Activated T-helper 2 cell treated with anti-CD3 and anti-CD28 coated beads, Interferon-gamma antibody, Interleukin-2, Interleukin-4, amounts not matched to agents 10 μg/mL and 5 μg/mL and 100 μg/mL, durations not matched to agents 14 hours and 24 hours and 36 hours (primary cell): ENCODE measurements around the gene ZNF512B. TPM values are rescaled to one million over a fixed set of nuclear protein-coding genes. Genes with fewer than 3 reads are reported as not detected.
"Not testable (repeated sequence)": the region's sequence is repeated elsewhere in the genome, so short reads cannot be mapped to it uniquely, and the experiment has no call there.

Source experiments
- DNase-seq: peaks from one replicate; pipeline ENCODE4 v3.0.0; 2021; ENCODE audit warnings: low spot score
- H3K27ac Mint-ChIP-seq: one replicate; pipeline ENCODE4 v1.8.0; 2021; ENCODE audit warnings: mixed read lengths
- H3K27me3 Mint-ChIP-seq: one replicate; pipeline ENCODE4 v1.8.0; 2021; ENCODE audit warnings: low read depth, mixed read lengths
- H3K36me3 Mint-ChIP-seq: one replicate; pipeline ENCODE4 v1.8.0; 2021; ENCODE audit warnings: low read depth, mixed read lengths
- H3K4me1 Mint-ChIP-seq: one replicate; pipeline ENCODE4 v1.8.0; 2021; ENCODE audit warnings: low read depth, mixed read lengths
- H3K4me3 Mint-ChIP-seq: one replicate; pipeline ENCODE4 v1.8.0; 2021; ENCODE audit warnings: low read depth, mild to moderate bottlenecking, moderate library complexity, mixed read lengths
- H3K9me3 Mint-ChIP-seq: one replicate; pipeline ENCODE4 v1.8.0; 2021; ENCODE audit warnings: mixed read lengths
- intact Hi-C: fragments of 100-400 bp; cut with micrococcal nuclease; formaldehyde crosslinking; loops from one replicate; pipeline ENCODE4 v1.15.1; 2023
- total RNA-seq: library from RNA; stranded (reverse); gene quantifications from 2 replicates; pipeline ENCODE4 v1.2.3, GENCODE V29; 2022

The ZNF512B gene
- total RNA-seq, 1 donor from 2014 or later, result 26.2 TPM

DNA sequence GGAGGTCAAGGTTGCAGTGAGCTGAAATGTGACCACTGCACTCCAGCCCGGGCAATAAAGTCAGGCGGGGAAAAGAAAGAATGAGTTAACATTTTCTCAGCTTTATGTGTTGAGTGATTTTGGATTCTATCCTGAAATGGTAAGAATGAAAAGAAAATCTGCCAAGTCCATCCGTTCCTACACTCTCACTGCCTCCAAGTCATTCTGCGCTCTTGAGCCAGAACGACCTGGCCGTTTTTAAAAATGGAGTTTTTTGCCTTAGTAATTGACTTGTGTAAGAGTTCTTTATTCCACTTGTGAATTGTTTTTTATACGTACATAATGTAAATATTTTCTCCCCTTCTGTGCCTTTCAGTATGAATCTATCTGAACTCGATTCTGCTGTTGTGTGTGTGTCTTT, 46.1 kb downstream of the ZNF512B start:
- H3K36me3 Mint-ChIP-seq, result peaks cover 27% of the 10 kb centered on the region
- no peak for DNase-seq
- H3K4me3 Mint-ChIP-seq, result no peak overlapping the region
- H3K27me3 Mint-ChIP-seq, result no peaks in the 10 kb centered on the region
- no peaks in the 10 kb centered on the region for H3K9me3 Mint-ChIP-seq
- H3K4me1 Mint-ChIP-seq, result peaks cover 12% of the 10 kb centered on the region
- intact Hi-C loops, result no loop called here
- H3K27ac Mint-ChIP-seq, result no peak overlapping the region

GRCh38 chr20:63920226-63920625, 49.5 kb downstream of the ZNF512B start:
- H3K27ac Mint-ChIP-seq, result no peak overlapping the region
- DNase-seq, result no peak
- no peaks in the 10 kb centered on the region for H3K27me3 Mint-ChIP-seq
- H3K4me3 Mint-ChIP-seq, result no peak overlapping the region
- H3K4me1 Mint-ChIP-seq, result peaks cover 12% of the 10 kb centered on the region
- intact Hi-C loops, result no loop called here
- H3K9me3 Mint-ChIP-seq, result peaks cover 4% of the 10 kb centered on the region
- H3K36me3 Mint-ChIP-seq, result peaks cover 28% of the 10 kb centered on the region

- no peaks in the 10 kb centered on the region for H3K27me3 Mint-ChIP-seq
- no peak for DNase-seq
- no peak overlapping the region for H3K27ac Mint-ChIP-seq
- peaks cover 11% of the 10 kb centered on the region for H3K4me1 Mint-ChIP-seq
- no peak overlapping the region for H3K4me3 Mint-ChIP-seq
- H3K36me3 Mint-ChIP-seq, result peaks cover 32% of the 10 kb centered on the region
- H3K9me3 Mint-ChIP-seq, result peaks cover 4% of the 10 kb centered on the region
- intact Hi-C loops, result no loop called here
Measured at GRCh38 chr20:63919130-63919529, 50.6 kb downstream of the ZNF512B start.

GRCh38 chr20:63917811-63918210, 51.9 kb downstream of the ZNF512B start:
- no peak overlapping the region for H3K27ac Mint-ChIP-seq
- H3K4me3 Mint-ChIP-seq, result no peak overlapping the region
- H3K27me3 Mint-ChIP-seq, result no peaks in the 10 kb centered on the region
- intact Hi-C loops, result no loop called here
- no peak for DNase-seq
- no peaks in the 10 kb centered on the region for H3K4me1 Mint-ChIP-seq
- H3K9me3 Mint-ChIP-seq, result peaks cover 4% of the 10 kb centered on the region
- H3K36me3 Mint-ChIP-seq, result peaks cover 28% of the 10 kb centered on the region

DNA sequence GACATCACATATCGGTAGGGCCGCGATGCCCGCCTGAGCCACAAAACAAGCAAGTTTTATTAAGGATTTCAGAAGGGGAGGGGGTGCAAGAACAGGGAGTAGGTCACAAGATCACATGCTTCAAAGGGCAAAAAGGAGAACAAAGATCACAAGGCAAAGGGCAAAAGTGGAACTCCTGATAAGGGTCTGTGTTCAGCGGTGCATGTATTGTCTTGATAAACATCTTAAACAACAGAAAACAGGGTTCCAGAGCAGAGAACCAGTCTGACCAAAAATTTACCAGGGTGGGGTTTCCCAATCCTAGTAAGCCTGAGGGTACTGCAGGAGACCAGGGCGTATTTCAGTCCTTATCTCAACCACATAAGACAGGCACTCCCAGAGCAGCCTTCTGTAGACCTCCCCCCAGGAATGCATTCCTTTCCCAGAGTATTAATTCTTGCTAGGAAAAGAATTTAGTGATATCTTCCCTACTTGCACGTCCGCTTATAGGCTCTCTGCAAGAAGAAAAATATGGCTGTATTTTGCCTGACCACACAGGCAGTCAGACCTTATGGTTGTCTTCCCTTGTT, 53.3 kb downstream of the ZNF512B start:
- H3K4me3 Mint-ChIP-seq, DNase-seq, H3K27me3 Mint-ChIP-seq, H3K9me3 Mint-ChIP-seq, H3K4me1 Mint-ChIP-seq, H3K27ac Mint-ChIP-seq, intact Hi-C loops: not testable (repeated sequence)
- H3K36me3 Mint-ChIP-seq, result peaks cover 28% of the 10 kb centered on the region

DNA sequence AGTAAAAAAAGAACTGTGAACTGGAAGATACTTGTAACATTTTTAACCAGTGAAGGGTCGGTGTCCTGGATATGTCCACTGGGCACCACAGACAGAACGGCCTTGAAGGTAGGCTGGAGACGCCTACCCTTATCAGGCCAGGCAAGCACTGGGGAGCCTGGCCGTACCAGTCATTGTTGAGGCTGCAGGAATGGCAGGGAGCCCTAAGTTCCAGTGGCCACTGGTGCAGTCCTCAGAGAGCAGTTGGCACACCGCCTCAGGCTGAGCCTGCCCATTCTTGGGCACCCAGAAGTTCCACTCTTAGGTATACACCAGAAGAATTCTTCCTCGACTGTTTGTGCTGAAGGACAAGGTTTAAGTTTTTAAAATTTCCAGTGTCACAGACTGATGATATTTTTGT, 54.3 kb downstream of the ZNF512B start:
- intact Hi-C loops, result no loop called here
- Mint-ChIP-seq H3K27me3 (no peaks in the 10 kb centered on the region), H3K4me3 (no peak overlapping the region), H3K27ac (no peak overlapping the region), H3K9me3 (peaks cover 4% of the 10 kb centered on the region), H3K4me1 (peaks cover 8% of the 10 kb centered on the region), H3K36me3 (peaks cover 28% of the 10 kb centered on the region)
- DNase-seq, result no peak

DNA sequence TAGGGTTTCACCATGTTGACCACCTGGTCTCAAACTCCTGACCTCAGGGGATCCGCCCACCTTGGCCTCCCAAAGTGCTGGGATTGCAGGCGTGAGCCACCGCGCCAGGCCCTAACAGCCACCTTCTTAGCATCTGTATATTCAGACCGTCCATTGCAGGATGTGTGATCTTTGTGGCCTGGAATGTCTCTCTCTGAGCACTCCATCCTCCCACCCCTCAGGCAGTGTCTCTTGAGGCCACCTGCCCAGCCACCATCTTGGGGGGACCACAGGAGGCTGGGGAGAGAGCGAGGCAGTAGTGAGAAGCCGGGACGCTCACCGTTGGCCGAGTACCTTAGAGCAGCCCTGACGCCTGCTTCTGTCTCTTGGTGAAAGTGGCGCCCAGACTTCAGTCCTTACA, 56.0 kb downstream of the ZNF512B start:
- Mint-ChIP-seq H3K4me3 (no peak overlapping the region), H3K27ac (no peak overlapping the region), H3K4me1 (peaks cover 15% of the 10 kb centered on the region), H3K9me3 (peaks cover 4% of the 10 kb centered on the region), H3K36me3 (peaks cover 32% of the 10 kb centered on the region), H3K27me3 (no peaks in the 10 kb centered on the region)
- intact Hi-C loops, result no loop called here
- no peak for DNase-seq

GRCh38 chr20:63911176-63911575, 58.6 kb downstream of the ZNF512B start:
- peaks cover 3% of the 10 kb centered on the region for H3K9me3 Mint-ChIP-seq
- H3K27me3 Mint-ChIP-seq, result no peaks in the 10 kb centered on the region
- H3K27ac Mint-ChIP-seq, result peak overlapping the region; percentile 9
- peaks cover 20% of the 10 kb centered on the region for H3K4me1 Mint-ChIP-seq
- intact Hi-C loops, result no loop called here
- no peak for DNase-seq
- peaks cover 16% of the 10 kb centered on the region for H3K36me3 Mint-ChIP-seq
- no peak overlapping the region for H3K4me3 Mint-ChIP-seq

DNA sequence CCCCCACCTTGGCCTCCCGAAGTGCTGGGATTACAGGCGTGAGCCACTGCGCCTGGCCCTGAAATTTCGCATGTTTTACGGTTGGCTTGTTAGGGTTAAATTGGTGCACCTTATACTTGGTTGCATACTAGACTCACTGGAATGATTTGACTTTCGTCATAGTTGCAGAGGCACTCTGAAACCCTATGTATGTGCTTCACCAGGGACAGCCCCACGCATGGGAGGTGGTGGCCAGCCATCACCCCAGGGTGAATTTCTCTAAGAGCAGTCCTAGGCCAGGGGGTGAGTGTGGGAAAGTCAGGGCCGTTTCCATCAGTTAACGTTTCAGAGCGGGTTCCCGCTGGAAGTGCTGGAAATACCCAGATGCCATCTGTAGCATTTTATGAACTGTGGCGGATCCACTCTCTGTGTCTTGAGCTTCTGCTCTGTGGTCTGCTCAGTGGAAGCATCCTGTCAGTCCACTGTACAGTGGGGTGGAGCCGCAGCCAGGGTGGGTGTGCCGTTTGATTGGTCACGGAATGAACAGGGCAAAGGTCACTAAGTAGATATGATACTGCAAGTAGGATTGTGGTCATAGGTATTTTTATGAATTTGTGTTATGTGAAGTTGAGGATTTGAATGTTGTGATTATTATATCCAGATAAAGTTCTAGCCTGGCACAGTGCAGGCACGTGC, 61.6 kb downstream of the ZNF512B start:
- Mint-ChIP-seq H3K27ac (no peak overlapping the region), H3K9me3 (no peaks in the 10 kb centered on the region), H3K36me3 (peaks cover 14% of the 10 kb centered on the region), H3K4me3 (no peak overlapping the region), H3K27me3 (no peaks in the 10 kb centered on the region), H3K4me1 (peaks cover 26% of the 10 kb centered on the region)
- intact Hi-C loops, result no loop called here
- no peak for DNase-seq

Other genes with a start within 250 kb of the ZNF512B start
- gene LIME1, start 233.3 kb downstream of the ZNF512B start, total RNA-seq, result 15.7 TPM in 2 replicates
- gene SLC2A4RG, start 230.2 kb downstream of the ZNF512B start, total RNA-seq, result 48.3 and 53.0 TPM in 2 replicates
- 1.1 and 1.9 TPM in 2 replicates for gene ZBTB46, start 138.7 kb downstream of the ZNF512B start, total RNA-seq
- 0.16 TPM in 1 of 2 replicates, not detected in the other for gene ABHD16B, start 108.4 kb downstream of the ZNF512B start, total RNA-seq
- 62.5 and 66.7 TPM in 2 replicates for gene TPD52L2, start 104.7 kb downstream of the ZNF512B start, total RNA-seq
- 38.1 and 40.0 TPM in 2 replicates for gene DNAJC5, start 74.8 kb downstream of the ZNF512B start, total RNA-seq
- gene UCKL1, start 13.5 kb downstream of the ZNF512B start, total RNA-seq, result 48.7 and 51.2 TPM in 2 replicates
- 23.4 and 25.3 TPM in 2 replicates for gene SAMD10, start 9.7 kb upstream of the ZNF512B start, total RNA-seq
- gene PRPF6, start 11.2 kb upstream of the ZNF512B start, total RNA-seq, result 68.9 and 70.3 TPM in 2 replicates
- gene C20orf204, start 66.3 kb upstream of the ZNF512B start, total RNA-seq, result 3.8 and 4.3 TPM in 2 replicates
- gene SOX18, start 79.7 kb upstream of the ZNF512B start, total RNA-seq, result 1.0 and 1.1 TPM in 2 replicates
- gene TCEA2, start 93.3 kb upstream of the ZNF512B start, total RNA-seq, result 49.0 and 49.9 TPM in 2 replicates
- gene RGS19, start 109.6 kb upstream of the ZNF512B start, total RNA-seq, result 42.0 and 43.3 TPM in 2 replicates
- 0.32 and 0.41 TPM in 2 replicates for gene OPRL1, start 110.2 kb upstream of the ZNF512B start, total RNA-seq
- 0.21 and 0.25 TPM in 2 replicates for gene LKAAEAR1, start 114.5 kb upstream of the ZNF512B start, total RNA-seq
- not detected in 2 replicates for gene NPBWR2, start 137.6 kb upstream of the ZNF512B start, total RNA-seq
- gene MYT1, start 194.5 kb upstream of the ZNF512B start, total RNA-seq, result not detected in 2 replicates